Activated CD4-positive, alpha-beta T cell treated with anti-CD3 and anti-CD28 coated beads, Interleukin-2, amount 50 U/mL, for 48 hours (primary cell): ENCODE results near the gene EVC2.
"Not testable (repeated sequence)": the region's sequence is repeated elsewhere in the genome, so short reads cannot be mapped to it uniquely, and the experiment has no call there.

Source experiments
- DNase-seq, 2 experiments: peaks; one replicate each; pipeline ENCODE4 v3.0.0-alpha.2; 2020

EVC2 gene

DNA sequence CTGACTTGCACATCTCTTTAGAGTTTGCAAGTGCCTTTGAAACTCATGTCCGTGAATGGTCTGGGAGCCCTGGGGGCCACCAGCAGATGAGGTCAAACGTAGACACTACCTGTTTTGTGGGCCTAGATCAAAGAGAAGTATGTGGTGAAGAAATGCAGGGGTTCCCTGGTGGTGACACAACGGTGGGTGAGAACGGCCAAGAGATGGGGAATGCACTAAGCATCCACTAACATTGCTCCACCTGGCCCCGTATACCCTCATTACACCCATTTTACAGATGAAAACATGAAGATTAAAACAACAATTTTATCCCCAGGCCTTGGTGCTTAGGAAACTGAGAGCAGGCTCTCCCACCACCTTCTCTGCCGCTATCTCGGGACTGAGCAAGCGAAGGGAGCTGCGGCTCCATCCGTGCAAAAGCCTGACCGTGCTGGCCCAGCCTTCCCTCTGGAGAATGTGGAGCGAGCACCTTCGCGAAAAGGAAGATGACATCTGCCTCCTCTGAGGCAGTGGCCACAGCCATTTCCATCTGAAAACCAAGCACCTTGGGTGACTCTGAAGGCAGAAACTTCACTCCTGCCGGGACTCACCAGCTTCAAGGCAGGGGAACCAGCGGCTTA, 91.9 kb downstream of the EVC2 start:
- no peak for DNase-seq

DNA sequence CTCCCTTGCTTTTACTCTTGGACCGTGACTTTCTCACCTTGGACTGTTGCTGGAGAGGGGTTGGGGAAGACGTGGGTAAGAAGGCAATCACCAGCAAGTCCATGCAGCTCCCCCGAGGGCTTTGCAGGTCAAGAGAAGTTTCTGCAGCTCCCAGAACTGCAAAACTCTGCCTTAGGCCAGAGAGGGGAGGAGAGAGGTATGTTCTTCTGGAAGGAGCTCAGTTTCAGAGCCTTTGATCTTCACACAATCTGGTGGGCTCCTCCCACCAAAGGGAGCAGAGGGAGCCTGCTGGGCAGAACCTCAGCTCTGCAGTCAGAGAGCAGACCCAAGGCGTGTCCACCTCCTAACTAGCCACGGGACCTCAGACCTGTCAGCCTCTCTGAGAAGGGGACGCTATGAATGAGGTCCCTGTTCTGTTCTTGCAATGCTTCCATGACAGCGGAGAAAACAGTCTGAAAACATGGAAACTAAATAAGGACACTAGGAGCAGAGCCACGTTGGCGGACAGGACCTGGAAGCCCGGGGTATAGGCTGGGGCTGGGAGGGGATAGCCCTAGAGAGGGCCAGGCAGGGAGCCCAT, 92.8 kb downstream of the EVC2 start:
- DNase-seq: no peak

DNA sequence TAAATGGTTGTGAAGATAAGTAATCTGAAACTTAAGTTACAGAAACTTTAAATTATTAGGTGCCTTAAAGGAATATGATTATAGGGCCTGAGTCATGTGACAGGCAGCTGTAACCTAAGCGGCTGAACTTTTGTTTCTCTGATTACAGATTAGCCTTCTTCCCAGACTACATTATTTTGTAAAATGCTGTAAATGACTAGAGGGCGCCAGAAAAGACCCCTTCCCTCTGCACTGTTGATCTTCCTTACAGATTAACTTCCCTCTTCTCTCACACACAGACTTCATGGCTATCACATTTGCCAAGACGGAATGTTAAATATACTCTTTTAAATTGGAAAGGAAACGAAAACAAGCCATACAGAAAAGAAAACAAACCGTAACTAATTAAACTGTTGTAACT, 96.6 kb downstream of the EVC2 start:
- DNase-seq: no peak

DNA sequence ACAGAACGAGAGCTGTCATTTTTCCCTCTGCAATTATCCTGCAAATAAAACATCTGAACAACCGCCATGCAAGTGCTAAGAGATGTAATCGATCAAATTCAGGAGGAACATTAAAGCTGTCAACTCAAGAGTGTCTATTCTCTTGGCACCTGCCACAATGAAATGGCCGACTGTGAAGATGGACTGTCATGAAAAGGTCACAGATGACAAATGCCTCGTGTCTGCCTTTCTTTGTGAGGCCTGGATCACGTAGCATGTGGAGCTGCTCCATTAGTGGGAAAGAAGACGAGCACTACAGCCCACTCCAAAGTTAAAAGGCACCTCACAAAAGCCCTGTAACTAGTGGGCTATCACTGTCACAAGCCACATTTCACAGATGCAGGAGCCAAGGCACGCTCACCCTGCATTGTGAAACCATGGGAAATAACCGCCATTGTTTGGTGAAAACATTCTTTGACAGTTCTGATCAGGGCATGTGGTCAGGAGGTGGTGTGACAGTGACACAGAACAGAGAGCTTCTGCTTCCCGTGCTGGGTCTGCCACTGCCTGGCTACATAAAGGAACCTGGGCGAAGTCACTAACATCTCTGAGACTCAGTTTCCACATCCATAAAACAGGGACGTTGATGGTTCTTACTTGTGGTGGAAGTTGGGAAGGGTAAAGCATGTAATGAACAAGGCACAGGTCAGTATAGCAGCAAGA, 98.9 kb downstream of the EVC2 start:
- DNase-seq: no peak

DNA sequence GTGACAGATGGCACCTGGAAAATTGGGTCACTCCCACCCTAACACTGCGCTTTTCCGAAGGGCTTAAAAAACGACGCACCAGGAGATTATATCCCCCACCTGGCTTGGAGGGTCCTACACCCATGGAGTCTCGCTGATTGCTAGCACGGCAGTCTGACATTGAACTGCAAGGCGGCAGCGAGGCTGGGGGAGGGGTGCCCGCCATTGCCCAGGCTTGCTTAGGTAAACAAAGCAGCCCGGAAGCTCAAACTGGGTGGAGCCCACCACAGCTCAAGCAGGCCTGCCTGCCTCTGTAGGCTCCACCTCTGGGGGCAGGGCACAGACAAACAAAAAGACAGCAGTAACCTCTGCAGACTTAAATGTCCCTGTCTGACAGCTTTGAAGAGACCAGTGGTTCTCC, 114.5 kb downstream of the EVC2 start:
- not testable (repeated sequence) for DNase-seq

DNA sequence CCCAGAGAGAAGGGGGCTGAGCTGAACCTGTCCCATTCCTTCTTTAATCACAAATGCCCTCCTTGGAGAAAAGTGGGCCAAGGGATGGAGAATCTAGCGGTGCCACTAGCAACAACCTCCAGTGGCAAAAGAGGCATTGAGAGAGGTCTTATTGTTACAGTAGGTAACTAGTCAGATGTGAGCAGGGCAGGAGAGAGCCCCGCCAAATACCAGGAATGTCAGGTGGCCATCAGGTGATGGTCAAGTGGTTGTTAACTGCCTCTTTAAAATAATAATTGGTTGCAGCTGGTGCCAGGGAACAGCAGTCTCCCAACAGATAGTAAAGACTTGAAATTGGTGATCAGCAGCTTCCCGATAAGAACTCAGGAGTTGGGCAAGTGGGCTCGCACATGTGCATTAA, 116.1 kb downstream of the EVC2 start:
- DNase-seq: no peak

DNA sequence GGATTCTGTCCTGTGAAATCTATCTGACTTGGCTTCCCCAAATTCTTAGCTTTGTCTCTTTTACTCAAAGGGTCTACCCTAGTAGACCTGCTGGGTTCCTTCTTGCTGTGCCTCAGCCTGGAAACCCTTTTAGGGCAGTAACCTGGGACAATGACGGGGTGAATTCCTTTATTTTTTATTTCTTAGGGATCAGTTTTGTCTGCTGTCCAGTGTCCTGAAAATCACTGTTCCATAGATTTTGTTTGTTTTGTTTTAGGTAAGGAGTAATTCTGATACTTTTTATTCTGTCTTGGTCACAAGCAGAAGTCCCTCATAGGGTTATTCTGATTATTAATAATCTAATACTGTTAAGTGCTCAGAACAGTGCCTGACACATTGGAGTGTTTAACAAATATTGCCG, 118.9 kb downstream of the EVC2 start:
- DNase-seq: no peak

DNA sequence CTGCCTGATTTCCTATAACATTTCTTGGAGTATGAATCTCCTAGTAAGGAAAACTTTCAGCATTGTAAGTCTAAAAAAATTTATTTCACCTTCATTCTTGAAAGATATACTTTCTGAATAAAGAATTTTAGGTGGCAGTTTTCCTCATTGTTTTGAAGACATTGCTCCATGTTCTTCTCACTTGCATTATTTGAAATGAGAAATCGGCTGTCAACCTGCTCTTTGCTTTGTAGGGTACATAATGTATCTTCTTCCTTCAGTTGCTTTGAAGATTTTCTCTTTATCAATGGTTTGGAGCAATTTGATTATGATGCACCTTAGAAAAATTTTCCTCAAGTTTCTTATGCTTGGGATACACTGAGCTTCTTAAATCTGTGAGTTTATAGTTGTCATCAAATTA, 120.3 kb downstream of the EVC2 start:
- DNase-seq: no peak

DNA sequence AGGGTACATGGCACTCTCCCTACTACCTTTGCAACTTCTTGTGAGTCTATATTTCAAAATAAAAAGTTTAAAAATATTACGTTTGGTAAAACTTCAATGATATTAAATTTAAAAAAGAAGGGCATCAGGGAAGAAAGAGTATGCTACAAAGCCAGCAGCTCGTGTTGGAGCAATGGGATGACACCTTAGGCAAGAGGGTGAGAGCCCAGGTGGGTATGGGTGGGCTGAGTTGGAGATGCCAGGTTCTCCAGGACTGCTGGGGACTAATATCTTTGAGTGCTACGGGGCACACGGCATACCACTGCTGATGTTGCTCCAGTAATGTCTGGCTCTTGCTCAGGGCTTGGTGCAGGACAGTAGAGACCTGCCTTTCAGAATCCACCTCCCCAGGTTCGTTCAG, 132.4 kb downstream of the EVC2 start:
- no peak for DNase-seq

DNA sequence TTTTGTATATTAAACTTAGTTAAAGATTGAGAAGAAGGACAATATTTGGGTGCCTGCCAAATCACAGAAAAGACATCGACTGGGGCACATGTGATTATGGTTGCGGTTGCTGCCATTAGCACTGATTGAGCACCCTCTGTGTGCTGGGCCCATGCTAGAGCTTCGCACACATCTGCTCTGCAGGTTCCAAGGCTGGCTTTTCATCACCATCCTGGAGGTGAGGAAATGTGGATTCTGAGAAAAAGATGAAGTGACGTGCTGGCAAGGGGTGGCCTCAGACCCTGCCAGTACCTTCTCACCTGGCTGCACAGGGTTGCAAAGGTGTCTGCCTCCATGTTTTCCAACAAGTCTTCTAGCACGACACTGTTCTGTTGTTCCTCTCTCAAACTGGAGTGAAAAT, 134.0 kb downstream of the EVC2 start:
- DNase-seq: no peak

DNA sequence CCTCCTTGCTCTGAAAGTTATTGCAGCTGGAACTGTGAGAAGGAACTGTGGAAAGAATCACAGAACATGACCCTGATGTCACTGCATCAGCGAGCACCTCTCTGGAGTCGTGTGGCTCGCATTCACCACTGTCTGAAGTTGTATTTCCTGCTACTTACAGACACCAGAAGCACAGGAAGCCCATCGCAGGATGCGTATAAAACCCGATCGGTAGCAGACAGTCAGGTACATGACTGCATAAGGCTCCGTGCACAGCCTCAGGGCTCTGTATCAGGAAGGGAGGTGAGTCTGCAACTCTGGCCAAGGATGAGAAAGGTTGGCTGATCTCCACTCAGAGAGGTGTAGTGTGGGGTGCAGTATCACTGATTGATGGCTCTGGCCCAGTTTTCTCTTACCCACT, 134.4 kb downstream of the EVC2 start:
- no peak for DNase-seq

DNA sequence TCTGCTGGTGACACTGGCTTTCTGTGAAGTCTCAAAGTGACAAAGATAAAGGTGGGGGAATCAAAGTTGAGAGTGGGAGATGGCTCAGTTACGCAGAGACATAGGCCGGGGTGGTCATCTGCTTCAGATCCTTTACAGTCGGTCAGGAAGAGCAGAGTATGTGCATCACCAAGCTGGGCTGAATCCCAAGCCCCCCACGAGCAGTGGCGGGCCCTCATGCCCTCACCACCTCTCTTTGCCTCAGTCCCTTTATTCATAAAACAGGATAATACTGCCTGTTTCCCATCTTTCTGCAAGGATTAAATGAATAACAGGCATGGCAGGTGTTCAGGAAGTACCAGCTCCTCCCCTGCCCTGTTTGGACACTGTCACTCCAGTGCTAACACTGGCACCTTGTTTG, 135.6 kb downstream of the EVC2 start:
- DNase-seq: no peak

DNA sequence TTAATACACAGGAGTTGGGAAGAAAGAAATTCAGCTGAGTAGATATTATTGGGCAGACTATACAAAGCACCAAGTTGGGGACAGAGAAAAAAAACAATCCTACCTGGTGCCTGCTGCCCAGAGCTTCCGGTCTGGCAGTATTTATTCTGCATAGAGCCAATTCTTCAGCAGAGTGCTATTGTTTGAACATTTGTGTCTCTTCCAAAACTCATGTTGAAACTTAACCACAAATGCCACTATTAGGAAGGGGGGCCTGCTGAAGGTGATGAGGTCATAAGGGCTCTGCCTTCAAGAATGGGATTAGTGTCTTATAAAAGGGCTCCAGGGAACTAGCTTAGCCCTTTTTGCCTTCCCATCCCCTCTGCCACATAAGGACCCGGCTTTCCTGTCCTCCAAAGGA, 136.2 kb downstream of the EVC2 start:
- no peak for DNase-seq

DNA sequence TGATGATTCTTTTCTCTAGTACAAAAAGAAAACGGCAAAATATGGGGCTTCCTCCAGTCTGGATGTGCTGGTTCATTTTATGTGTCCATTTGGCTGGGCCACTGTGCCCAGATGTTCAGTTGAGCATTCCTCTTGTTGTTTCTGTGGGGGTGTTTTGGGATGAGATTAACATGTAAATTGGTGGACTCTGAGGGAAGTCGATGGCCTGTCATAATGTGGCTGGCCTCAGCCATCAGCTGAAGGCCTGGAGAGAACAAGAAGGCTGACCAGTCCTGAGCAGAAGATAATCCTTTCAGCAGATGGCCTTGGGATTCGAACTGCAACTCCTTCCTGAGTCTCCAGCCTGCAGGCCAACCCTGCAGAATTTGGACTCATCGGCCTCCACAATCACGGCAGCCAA, 136.7 kb downstream of the EVC2 start:
- no peak for DNase-seq

DNA sequence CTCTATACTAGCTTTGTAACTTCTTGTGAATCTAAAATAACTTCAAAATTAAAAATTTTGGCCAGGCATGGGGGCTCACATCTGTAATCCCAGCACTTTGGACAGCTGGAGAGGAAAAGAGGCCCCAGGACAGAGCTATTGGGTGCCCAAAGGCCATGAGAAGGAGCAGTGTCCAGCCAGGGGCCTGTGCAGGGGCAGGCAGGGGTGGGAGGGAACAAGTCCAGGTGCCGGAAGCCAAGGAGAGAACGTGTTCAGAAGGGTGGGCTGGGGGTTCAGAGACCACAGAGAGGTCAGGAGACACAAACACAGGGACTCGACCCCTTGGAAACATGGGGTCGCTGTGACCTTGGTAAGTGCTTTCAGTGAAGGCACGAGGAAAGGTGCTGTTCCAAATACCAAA, 138.9 kb downstream of the EVC2 start:
- DNase-seq: no peak

DNA sequence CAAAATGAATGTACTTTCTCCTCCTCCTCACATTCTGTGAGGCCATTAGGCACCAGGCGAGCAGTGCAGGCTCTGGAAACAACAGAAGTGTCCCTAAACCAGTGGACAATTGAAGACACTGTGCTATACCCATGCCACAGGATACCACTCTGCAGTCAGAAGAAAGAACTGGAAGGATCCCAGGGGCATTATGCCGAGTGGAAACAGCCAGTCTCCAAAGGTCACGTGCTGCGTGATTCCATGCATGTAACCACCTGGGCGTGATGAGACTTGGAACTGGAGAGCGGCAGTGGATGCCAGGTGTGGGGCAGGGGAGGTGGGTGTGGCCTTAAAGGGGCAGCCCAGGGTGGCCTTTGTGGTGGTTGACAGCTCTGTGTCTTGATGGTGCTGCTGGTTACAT, 139.4 kb downstream of the EVC2 start:
- DNase-seq: no peak

DNA sequence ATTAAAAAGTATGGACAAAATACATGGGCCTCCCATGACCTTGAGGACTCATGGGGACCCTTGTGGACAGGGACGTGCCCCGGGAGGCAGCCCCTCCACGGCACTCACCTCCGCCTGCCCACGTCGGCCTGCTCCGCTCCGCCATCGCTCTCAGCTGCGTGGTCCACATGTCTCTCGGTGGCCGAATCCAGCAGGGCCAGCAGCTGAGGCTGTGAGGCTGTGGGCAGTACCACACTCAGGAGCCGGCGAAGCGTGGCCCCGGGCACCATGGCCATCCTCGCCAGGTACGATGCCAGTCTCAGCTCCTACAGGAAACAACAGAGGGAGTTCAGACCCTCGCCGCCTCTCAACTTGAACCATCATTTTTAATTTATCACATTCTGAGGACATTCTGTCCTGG, 140.0 kb downstream of the EVC2 start:
- no peak for DNase-seq

DNA sequence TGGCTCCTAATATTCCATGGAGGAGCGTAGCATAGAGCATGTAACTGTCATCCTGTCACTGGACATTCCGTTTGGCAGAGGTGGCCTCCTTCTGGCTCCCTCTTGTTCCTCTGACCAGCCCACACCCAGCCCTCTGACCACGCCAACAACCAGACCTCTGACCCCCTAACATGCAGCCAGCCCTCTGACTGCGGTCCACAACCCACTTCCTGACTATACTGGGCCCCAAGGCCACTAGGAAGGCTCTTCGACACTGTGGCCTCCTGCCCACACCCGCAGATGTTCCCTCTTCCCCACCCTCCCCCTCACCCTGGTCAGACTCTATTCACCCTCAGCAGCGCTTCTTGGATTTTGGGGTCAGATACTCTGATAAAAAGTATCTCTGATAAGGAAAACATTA, 141.4 kb downstream of the EVC2 start:
- no peak for DNase-seq

DNA sequence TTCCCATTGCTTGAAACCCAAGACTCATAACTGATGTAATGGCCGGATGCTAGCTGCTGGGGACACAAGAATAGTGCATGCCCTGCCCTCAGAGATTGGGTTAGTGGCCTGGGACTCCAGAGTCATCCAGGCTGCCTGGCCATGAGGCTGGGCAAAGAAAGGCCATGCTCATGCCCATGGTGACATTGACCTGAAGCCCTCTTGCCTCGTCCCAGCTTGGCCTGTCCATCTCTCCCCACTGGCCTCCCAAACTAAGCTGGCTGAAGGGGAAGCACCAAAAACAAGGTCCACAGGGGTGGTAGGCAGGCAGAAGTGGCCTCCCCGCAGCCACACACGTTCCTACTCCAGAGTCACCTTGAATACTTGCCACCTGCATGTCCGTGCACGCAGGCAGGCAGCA, 141.8 kb downstream of the EVC2 start:
- DNase-seq: no peak

DNA sequence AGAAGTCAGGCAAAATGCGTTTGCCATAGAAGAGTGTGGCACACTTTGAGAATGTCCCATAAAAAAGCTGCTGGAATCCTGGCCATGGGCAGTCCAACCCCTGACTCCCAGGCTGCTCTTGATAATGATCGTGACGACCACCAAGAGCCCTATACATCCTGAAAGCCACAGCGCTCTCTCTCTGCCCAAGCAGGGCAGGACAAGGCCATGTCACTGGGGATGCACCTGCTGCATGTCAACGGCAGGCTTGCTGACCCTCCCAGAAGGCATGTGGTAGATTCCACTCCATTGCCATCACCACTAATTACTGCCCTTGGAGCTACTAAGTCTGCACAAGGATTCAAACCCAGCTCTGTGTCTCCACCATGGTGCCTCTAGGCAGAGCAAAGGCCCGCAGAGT, 144.5 kb downstream of the EVC2 start:
- no peak for DNase-seq

DNA sequence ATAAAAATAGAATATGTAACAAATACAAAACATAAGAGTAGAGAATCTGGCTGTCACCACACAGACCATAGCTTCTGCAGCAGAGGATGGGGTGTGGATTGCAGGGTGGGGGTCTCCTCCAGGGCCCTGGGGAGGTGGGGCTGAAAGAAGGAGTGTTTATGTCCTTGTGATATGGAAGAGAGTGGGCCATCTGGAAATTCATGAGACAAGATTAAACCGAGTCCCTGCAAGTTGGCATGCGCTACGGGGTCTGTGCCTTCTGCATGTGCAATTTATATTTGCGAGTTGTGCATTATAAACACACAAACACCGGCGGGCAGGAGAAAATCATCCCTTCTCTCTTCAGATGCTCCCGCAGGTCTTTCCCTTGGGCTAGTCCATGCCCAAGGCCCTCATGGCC, 145.9 kb downstream of the EVC2 start:
- no peak for DNase-seq

DNA sequence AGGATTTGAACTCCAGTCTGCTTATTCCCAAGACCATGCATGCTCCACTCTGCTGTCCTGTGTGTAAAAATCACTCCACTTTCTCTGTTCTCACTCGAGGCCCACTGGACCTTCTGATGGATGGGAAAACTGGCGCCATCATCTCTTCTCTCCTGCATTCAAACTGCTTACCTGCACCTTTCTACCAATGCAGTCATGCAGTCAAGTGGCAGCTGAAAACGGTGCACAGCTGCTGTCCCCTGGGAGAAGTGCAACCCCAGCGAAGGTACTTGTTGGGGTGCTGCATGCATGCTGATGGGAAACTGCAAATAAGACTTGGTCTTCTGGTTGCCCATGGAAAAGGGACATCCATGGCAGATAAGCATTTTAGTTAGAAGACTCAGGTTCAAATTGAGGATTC, 147.1 kb downstream of the EVC2 start:
- no peak for DNase-seq

DNA sequence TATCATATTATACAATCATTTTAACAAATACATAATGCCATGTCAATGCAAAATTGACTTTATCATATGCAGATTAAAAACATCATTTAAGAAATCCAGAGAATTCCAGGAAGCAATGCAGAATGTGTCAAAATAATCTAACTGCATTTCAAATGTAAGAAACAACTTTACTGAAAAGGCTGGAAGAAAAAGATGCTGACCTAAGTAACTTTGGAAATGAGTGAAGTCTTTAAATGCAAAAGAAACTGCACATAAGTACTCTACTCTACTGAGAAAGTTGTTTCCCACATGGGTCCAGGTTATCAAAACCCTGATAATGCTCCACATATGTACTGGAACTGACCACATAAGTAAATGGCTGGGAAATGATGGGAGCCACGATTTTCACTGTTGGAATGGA, 149.9 kb downstream of the EVC2 start:
- DNase-seq: no peak

DNA sequence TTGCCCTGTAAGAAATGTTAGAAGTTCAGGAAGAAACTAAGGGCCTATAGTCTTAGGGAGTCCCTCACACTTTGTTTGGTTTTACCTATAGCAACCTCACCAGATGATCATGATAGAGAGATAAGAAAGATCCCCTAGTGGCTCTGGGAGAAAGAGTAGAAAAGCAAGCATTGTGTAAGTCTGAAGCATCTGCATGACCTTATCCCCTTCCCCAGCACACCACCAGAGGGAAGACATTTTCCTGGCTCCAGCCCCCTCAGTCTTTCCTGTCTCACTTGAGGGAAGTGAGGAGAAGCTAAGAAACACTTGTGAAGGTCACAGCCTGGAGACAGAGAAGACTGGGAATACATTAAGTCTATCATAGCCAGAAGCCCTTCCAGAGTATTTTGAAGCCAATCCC, 154.0 kb downstream of the EVC2 start:
- DNase-seq: no peak

DNA sequence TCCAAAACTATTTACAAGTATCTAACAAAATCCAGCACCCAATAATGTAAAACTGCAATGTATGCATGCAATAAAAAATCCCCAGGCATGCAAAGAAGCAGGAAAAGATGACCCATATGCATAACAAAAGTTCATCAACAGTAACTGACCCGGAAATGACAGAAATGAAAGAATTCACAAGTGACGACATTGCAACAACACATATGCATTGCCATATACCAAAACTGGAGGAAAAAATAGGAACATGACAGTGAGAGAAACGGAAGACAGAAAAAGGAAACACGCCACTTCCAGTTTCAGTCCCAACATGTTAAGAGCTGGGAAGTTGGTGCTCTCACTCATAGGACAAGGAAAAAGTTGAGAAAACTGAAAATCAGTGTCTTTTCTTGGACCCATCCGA, 154.6 kb downstream of the EVC2 start:
- no peak for DNase-seq
